ENCODE measurements around the gene SRP9.
A peak's percentile ranks its signal among the peaks of the same experiment; 100 is the strongest.

The SRP9 gene, protein sequence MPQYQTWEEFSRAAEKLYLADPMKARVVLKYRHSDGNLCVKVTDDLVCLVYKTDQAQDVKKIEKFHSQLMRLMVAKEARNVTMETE

DNA sequence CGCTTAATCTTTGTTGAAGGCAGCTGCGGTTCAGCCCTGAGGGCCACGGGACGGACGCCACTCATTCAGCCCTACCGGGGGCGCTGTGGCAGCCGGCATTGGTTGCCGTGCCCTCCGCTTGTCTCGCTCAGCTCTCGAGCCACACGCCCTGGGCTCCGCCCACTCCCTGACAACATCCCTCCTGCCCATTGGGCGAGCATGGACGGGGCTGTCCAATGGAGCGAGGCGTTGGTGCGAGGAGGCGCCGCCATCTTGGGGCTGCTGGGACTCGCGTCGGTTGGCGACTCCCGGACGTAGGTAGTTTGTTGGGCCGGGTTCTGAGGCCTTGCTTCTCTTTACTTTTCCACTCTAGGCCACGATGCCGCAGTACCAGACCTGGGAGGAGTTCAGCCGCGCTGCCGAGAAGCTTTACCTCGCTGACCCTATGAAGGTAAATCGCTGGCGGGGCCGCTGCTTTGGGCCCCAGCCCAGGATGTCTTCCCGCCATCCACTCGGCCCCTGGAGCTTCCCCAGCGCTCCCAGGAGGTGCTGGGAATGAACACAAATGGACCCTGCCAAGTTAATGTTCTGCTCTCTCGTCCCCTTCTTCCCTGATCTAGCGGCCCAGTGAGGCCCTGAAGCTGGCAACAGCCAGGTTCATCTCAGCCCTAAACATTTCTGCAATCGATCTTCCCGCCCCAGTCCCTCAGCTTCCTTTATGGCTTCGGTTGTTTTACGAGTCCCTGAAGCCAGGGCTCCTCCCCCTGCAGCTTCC lies at the start of gene SRP9:
Gene SRP9 (plus strand): TSS at position 244 of the 754 bp plus-strand sequence. CDS start 115 bp downstream, at position 359.
- peak; percentile 100 for DNase-seq

DNA sequence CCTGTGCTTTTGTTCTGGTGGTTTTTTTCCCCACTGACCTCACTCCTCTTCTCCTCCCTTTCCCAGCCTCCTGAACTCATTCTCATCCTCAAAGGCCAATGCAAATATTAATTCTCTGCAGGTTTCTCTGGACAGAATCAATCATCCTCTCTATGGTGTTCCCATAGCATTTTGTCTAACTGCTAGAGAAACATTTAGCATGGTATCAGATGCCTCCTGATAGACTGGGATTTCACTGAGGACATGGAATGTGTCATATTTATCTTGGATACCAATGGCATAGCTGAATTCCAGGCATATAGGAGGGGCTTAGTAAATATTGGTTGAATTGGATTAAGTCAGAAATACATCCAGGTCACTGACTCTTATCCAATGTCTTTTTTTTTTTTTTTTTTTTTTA lies 46.1 kb upstream of the SRP9 start:
- no peak for DNase-seq

DNA sequence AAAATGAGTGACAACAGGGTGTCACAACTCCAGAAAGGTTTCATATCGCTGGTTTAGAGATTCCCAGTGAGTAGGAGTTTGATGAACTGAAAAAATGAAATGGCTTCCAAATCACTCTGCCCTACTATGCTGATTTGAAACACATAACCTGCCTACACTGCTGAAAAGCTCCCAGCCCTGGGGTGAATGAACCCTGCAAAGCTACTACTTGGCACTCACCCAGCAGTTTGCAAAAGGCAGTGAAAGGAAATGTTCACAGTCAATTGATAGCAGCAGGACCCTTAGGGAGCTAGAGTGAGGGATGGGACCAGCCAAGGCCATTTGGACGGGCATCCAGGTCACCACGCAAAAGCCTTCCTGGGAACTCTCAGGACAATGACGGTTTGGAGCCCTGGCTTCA lies 44.4 kb upstream of the SRP9 start:
- peak; percentile 64 for DNase-seq

DNA sequence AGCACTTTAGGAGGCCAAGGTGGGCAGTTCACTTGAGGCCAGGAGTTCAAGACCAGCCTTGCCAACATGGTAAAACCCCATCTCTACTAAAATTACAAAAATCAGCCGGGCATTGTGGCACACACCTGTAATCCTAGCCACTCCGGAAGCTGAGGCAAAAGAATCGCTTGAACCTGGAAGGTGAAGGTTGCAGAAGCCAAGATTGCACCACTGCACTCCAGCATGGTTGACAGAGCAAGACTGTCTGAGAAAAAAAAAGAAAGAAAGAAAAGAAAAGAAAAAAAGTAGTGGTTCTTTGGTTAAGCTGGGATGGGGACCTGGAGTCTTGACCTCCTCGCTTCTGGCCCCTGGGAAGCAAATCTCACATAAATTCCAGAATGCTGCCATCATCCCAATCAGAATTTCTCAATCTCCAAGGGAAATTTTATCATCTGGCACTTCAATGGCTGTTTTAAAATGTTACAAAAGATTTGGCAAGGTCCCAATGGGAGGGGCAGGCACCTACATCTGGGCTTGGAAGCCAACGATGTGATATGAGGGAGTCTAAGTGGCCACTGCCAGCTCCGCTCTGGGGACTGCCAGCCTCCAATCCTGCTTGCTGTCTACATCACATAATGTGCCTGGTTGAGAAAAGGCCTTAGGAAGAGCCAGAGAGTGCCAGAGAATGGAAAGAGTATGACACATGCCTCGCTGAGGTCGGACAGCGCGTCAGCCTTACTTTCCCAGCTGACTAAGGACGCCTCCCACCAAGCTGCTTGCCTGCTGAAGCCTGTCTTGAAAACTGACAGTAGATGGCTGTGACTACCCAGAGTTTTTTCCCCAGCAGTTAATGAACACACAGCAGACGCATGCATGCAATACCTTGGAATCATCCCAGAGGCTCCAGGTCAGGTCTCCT lies 42.1 kb upstream of the SRP9 start:
- DNase-seq = peak; percentile 80

DNA sequence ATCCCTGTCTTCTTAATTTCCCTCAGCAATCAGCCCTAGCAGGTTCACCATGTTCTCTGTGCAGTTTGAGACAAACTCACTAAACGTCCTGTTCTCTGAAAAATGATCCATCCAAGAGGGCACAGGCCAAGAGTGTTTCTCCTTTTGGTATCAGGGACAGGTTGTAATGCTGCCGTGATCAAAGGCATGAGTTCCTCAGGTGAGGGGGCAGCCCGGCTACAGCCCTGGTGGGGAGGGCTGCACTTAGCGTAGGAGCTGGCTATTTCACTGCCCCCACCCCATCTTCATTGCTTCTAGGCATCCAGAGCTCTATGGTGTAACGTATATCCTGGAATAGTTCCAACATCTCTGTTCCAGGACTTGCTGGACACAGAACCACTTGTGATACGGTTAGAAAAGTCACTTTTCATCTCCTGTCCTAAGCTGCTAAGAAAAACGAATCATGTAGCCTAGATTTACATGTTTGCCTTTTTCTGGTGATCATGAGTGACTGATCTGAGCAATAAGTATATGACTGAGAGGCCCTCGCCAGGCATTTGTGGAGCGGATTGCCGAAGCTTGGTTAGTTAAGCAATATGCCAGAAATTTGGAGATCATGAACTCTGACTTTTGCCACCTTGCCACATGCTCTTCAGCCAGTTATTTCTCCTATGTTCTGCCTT lies 41.1 kb upstream of the SRP9 start:
- DNase-seq = no peak

DNA sequence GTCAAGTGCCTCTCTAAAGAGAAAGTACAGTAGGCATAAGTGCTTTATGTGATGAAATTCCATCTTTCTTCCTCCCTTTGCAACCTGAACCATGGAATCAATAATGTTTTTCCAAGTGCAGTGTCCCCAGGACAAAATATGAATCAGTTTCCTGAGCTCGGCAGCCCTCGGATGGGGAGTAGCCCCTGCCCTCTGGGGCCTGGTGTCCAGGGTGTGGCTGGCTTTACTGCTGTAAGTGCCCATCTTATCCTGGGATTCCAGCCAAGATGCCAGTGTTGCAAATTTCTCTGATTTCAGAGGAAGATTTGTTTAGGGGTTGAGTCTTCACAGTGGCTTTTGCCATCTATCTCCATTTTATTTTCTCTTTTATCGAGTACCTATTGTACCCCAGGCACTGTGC lies 40.5 kb upstream of the SRP9 start:
- no peak for DNase-seq

DNA sequence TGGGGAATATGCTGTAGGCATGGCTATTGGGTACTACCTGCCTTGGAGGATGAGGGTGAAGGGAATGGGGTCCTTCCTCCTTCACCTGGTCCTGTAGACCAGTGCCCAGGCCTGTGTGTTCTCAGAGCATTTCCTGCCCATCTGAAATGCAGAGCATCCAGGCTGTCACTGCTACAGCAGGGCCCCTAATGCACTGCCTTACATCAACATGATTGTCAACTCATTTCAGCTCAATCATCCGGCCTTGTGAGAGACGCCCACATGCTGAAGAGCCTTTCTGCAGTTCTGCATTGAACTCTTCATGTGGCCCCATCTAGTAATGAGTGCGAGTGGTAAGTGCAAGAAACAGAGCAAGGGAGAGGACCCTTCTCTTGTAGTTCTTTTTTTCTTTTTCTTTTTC lies 39.8 kb upstream of the SRP9 start:
- DNase-seq = peak; percentile 46

DNA sequence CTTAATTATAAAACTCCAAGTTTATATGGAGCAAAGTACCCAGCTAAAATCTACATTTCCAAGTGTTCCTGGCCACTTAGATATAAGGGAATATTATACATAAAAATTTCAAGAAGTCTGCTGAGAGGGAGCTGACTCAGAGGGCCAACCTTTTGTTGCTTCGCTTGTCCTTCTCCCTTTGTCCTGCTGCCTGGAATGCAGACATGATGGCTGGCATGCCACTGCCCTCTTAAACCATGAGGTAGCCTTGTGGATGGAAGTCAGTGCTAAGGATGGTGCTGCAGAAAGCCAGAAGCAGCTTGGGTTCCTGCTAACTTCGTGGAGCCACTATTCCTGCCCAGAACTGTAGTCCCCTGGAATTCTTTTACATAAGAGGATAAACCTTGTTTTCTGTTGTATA lies 38.9 kb upstream of the SRP9 start:
- no peak for DNase-seq

DNA sequence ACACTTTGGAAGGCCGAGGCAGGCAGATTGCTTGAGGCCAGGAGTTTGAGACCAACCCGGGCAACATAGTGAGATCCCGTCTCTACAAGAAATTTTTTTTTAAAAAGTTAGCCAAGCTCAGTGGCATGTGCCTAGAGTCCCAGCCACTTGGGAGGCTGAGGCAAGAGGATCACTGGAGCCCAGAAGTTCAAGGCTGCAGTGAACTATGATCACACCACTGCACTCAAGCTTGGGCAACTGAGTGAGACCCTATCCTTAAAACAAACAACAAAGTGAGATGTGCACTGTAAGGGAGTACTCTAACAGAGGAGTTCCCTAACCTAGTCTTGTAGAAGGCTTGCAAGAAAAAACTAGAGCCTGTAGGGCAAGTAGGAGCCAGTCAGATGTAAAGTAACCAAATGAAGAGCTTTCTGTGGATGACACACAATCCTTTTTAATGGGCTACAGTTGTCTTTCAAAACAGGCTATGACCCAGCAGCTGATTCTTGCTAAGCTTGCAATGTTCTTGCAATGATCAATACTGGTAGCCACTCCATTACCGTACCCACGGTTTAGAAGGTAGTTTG lies 38.0 kb upstream of the SRP9 start:
- no peak for DNase-seq

DNA sequence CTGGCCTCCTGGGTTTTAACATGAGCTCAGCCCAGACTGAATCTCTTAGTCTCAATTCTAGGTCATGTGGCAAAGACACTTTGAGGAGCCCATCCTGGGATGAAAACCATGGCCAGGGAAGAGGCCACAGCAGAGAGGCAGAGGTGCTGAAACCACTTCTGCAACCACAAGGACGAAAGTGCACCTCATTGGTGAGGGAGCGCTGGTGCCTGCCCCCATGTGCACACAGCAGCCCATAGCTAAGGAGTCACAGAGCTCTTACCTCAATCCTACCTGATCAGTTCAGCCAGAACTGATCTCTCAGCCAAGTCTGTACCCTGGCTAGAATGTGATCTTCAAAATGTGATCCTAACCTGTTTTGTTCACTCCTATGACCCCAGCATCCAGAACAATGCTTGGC lies 32.9 kb upstream of the SRP9 start:
- no peak for DNase-seq

DNA sequence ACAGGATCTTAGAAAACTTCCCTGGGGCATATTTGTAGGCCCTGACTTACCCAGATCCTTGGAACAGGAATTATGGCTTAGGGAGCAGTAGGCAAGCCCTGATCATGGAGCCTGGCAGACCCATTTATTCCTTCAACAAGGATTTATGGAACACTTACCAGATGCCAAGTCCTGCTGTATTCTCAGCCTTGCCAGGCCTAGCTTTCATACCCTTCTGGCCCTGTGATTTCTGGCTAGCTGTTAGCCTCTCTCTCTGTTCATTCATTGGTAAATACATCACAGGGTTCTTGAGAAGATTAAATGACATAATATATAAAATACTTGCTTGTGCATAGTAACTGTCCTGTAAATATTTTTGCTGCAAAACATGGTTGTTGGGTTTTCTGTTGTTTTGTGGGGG lies 32.4 kb upstream of the SRP9 start:
- DNase-seq = no peak

DNA sequence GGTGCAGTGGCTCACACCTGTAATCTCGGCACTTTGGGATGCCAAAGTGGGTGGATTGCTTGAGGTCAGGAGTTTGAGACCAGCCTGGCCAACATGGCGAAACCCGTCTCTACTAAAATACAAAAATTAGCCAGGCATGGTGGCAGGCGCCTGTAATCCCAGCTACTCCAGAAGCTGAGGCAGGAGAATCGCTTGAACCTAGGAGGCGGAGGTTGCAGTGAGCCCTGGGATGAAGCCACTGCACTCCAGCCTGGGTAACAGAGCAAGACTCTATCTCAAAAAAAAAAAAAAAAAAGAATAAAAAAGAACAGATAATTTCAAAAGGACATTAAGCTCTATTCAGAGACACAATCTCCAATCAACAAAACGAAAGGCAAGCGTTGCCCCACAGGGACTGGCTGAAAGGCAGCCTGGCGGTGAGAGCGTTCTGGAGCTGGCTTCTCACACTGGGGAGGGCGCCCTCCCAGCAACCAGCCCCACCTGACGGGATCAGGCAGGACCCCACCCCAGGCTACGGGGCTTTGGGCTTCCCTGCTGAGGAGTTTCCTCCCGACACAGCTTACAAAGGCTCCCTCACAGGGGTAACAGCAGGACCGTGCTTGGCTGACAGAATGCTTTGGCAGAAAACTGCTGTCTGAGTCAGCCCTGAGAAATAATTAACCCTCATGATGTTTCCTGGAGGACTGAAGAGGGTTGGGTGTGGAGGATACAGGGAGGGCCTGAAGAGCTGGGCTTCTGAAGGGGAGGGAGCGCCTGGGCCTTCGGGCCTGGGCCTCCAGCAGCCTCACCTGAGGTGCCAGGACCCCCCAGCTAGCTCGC lies 31.1 kb upstream of the SRP9 start:
- no peak for DNase-seq

DNA sequence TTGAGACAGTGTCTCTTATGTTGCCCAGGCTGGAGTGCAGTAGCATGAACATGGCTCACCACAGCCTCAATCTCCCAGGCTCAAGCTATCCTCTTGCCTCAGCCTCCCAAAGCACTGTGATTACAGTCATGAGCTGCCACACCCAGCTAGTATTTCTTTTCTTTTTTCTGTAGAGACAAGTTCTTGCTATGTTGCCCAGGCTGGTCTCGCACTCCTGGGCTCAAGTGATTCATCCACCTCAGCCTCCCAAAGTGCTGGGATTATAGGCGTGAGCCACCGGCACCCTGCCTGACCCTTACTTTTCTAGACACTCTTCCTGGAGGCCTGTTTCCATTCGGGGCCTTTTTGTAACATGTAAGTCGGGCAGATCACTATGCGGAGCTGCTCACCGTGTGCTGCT lies 30.1 kb upstream of the SRP9 start:
- DNase-seq = no peak

DNA sequence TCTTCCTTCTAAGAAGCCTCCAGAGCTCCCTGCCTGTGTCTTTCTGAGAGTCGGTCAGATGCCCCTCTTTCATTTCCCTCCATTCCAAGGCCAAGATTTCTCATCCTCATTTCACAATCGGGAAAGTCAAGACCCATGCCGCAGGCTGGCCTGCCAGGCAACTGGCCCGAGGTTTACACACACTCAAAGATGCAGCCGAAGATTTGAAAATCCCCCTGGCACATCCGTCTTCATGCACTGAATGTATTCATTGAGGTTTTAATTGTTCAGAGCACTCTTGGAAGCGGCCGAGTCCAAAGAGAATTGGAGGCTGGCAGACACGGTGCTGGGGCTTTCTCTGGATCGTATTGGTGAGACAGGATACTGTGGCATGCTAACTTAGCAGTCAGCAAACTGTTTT lies 29.1 kb upstream of the SRP9 start:
- no peak for DNase-seq

DNA sequence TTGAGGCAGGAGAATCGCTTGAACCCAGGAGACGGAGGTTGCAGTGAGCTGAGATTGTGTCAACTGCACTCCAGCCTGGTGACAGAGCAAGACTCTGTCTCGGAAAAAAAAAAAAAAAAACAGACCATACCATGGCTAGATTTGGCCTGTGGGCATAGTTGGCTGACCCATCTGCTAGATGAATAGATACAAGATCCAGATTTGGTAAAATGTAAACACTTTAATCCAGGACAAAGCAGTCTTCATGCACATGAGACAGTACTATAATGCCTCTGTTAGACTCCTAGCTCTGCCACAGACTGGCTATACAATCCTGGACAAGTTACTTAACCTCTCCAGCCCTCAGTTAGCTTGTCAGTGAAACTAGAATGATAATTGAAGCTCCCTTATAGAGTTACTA lies 27.9 kb upstream of the SRP9 start:
- no peak for DNase-seq

DNA sequence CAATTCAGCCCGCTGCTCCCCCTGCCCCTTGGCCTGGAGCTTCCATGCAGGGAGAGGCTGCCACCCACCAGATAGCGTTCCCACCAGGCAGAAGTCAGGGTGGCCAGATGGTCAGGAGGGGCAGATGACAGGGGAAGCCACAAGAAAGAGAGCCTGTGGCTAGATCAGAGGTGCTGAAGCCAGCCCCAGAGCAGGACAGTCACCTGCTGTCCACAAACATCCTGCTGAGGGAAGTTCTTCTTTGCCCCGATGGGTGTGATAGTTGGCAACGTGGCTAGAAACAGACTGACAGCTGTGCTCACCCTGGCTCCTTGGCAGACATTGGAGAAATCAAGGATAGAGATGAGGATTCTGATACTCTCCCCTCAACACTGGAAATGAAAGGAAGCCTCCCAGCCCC lies 27.2 kb upstream of the SRP9 start:
- no peak for DNase-seq

DNA sequence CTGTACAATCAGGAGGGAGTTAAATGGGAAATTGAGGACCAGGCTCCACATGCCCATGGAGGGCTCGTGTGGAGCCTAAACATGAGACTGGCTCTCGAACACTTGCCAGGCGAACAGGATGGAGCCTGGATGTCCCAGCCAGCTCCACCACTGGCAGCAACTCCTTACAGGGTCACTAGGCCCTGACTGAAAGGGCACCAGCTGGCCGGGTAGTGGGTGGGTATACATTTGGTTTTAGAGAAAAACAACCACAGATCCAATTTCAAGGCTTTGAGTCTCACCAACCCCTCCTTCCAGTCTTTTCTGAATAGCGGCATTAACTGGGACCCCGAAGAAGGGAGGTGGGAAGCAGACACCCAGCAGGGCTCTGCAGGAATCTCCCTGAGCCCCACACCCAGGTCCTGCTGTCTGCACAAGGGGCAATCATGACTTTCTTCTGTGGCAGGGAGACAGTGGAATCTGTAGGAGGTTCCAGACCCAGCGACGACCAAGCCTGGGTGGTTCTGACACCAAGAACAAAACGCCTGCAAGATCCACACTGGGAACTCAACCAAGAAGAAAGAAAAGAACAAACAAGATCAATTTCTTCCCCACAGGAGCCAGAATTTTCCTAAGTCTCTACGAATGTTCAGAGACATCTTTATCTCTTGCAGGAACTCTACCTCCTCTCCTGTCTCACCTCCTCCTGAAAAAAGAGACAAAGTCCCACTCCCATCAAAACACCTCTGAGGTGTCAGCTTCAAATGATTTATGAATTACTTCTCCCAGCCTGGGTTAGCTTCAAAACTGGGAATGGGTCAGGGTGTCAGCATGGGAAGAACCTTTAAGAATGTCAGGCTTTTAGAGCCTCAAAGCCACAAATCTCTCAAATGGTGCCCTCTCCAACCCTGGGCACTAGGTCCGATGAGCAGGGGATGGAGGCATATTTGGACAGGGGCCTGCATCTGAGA lies 26.5 kb upstream of the SRP9 start:
- DNase-seq = no peak

DNA sequence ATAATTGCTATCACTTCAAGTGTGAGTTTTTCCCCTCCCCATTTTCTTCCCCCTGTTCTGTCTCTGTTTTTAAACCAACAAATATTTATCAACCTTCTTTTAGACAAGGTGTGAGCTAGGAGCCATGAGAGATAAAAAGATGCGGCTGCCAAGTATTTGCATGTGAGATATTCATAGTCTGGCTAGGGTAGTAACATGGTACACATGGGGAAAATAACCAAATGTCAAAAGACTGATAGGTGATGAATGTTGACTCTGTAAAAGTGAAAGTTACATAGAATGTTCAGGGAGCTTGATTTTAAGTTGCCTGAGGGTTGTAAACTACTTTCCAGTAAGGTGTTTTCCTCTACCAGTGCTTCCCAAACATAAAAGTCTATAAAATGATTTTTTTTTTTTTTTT lies 25.4 kb upstream of the SRP9 start:
- DNase-seq = no peak

DNA sequence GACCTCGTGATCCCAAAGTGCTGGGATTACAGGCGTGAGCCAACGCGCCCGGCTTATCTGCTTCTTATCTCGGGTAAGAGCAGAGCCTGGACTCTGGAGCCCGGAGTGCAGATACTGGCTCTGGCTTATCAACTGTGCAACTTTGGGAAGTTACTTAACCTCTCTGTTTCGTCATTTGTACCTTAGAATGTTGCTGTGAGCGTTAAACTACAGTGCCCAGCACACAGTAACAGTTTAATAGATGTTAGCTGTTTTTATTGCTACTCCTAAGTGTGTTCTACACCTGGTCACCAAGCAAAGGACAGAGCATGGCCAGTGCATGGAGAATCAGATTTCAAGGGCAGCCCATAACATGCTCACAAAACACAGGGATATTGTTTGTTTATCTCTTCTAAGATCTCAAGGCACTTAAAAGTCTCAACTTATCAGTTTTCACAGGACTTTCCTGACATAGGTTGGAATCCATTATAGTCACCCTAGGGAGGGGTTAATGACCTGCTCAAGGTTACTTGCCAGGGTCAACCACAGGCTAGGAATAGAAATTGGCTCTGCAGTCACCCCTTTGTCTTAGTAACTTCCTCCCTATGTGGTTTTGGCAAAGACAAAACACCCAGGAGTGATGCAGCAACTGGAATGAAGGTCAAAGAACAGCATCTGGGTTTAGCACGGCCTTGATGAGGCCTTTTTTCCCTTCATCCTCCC lies 22.5 kb upstream of the SRP9 start:
- no peak for DNase-seq

DNA sequence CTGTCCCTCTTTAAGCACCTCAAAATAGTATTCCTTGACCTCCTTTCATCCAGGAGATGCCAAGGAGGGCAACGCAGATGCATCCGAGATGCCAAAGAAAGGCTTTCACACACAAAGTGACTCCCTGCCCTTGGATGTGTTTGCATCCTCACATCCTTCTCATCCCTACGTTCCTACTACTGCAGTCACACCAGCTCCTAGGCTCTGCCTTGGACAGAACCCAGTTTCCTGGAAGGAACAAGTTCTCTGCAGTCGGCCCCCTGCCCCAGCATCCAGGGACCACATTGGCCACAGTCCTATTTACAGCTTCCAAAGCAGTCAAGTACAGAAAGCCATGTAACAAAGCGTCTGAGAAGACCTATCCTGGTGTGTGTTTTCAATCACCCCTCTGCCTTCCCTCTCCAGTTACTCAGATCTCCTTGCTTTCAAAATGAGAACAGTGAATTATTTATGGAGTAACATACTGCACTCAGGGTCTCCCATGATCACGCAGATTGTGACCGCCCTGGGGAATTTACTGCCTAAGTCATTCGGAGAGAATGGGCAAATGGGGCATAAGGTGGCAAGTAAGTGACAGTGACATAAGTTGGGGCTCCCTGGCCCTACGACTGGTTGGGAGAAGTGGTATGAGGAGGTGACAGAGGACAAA lies 21.8 kb upstream of the SRP9 start:
- no peak for DNase-seq
